Keratinocyte (primary cell): ENCODE measurements around the gene AK1. TPM values are rescaled to one million over a fixed set of nuclear protein-coding genes. Genes with fewer than 3 reads are reported as not detected.

Experiments
- DNase-seq: peaks from one replicate; pipeline ENCODE4 v3.0.0-alpha.2; 2011; ENCODE audit warnings: low read depth, missing footprints, low spot score
- FAIRE-seq: peaks from 2 replicates; lab custom pipeline; 2011; peaks lifted over from hg19 to GRCh38; lab: Jason Lieb, UNC
- H2AFZ ChIP-seq: 2 replicates; pipeline ENCODE4 v1.6.0; 2012; ENCODE audit warnings: low read length, control low read depth, inconsistent platforms; ENCODE audit not compliant: control insufficient read depth
- H3K27ac ChIP-seq: 2 replicates; pipeline ENCODE4 v1.5.1; 2011; ENCODE audit warnings: low read length; ENCODE audit not compliant: control insufficient read depth, insufficient read depth
- H3K27me3 ChIP-seq: 3 replicates; pipeline ENCODE4 v1.6.0; 2011; ENCODE audit warnings: low read length; ENCODE audit not compliant: control insufficient read depth, insufficient read depth; ENCODE audit errors: extremely low read depth
- H3K36me3 ChIP-seq, 2 experiments: 2 replicates in 1 of 2; 3 replicates in 1 of 2; pipeline ENCODE4 v1.5.1; 2011; ENCODE audit warnings: low read length in 2 of 2, mild to moderate bottlenecking in 1 of 2; ENCODE audit not compliant: control insufficient read depth in 2 of 2, insufficient read depth in 2 of 2; ENCODE audit errors: extremely low read depth in 1 of 2
- H3K4me1 ChIP-seq: 3 replicates; pipeline ENCODE4 v1.5.1; 2011; ENCODE audit warnings: low read length; ENCODE audit not compliant: control insufficient read depth, insufficient read depth; ENCODE audit errors: extremely low read depth
- H3K4me2 ChIP-seq: 3 replicates; pipeline ENCODE4 v1.6.0; 2011; ENCODE audit warnings: low read depth, low read length; ENCODE audit not compliant: control insufficient read depth, insufficient read depth; ENCODE audit errors: extremely low read depth
- H3K4me3 ChIP-seq, 3 experiments: fragments of 200-600 bp in 1 of 3; sonication (generic) in 1 of 3; 2 replicates in 2 of 3; 3 replicates in 1 of 3; pipeline ENCODE4 v1.5.1; 2011 to 2016; ENCODE audit warnings: low read length in 3 of 3, mild to moderate bottlenecking in 3 of 3, control low read depth in 2 of 3, inconsistent platforms in 1 of 3, low read depth in 1 of 3, mixed read lengths in 1 of 3, mixed run types in 1 of 3, moderate library complexity in 1 of 3; ENCODE audit not compliant: control insufficient read depth in 2 of 3, insufficient read depth in 2 of 3; ENCODE audit errors: extremely low read depth in 1 of 3
- H3K79me2 ChIP-seq: 2 replicates; pipeline ENCODE4 v1.6.0; 2012; ENCODE audit warnings: low read length; ENCODE audit not compliant: control insufficient read depth, insufficient read depth
- H3K9ac ChIP-seq: 3 replicates; pipeline ENCODE4 v1.6.0; 2011; ENCODE audit warnings: low read length; ENCODE audit not compliant: control insufficient read depth, insufficient read depth; ENCODE audit errors: extremely low read depth
- H3K9me1 ChIP-seq: 3 replicates; pipeline ENCODE4 v1.6.0; 2011; ENCODE audit warnings: low read length; ENCODE audit not compliant: control insufficient read depth, insufficient read depth; ENCODE audit errors: extremely low read depth
- H3K9me3 ChIP-seq: 2 replicates; pipeline ENCODE4 v1.5.1; 2012; ENCODE audit warnings: low read depth, low read length; ENCODE audit not compliant: control insufficient read depth
- H4K20me1 ChIP-seq: 3 replicates; pipeline ENCODE4 v1.6.0; 2011; ENCODE audit warnings: low read length; ENCODE audit not compliant: control insufficient read depth, insufficient read depth; ENCODE audit errors: extremely low read depth
- EZH2 ChIP-seq: IDR thresholded peaks from one replicate; pipeline ENCODE4 v1.6.1; 2012; ENCODE audit warnings: inconsistent platforms, mild to moderate bottlenecking, low read length, moderate library complexity
- dilution Hi-C: fragments of 300-500 bp; cut with MboI; formaldehyde crosslinking; loops from one replicate; pipeline ENCODE4 v1.7.0; 2020; ENCODE audit warnings: low sequenced_read_pairs; ENCODE audit not compliant: extremely low pct_ligation_motif_present
- polyA plus RNA-seq, 5 experiments: library from polyadenylated mRNA; depleted of rRNA in 3 of 5; stranded (reverse) in 3 of 5; stranded (forward) in 1 of 5; unstranded in 1 of 5; fragments of >200 nt; gene quantifications; 1 replicate in 1 of 5; 2 replicates in 3 of 5; 3 replicates in 1 of 5; pipeline versions ENCODE4 v1.2.1 to v1.2.3, GENCODE V29; 2011 to 2012; ENCODE audit warnings: missing spikeins in 2 of 5, low read depth in 1 of 5, low replicate concordance in 1 of 5
- TF ChIP-seq, protein P1 (sequence below), 3 experiments: IDR thresholded peaks in 1 of 3; conservative IDR thresholded peaks in 1 of 3; optimal IDR thresholded peaks in 1 of 3; 2 replicates in 2 of 3; 3 replicates in 1 of 3; pipeline versions ENCODE3 to v1.5.1; 2011; ENCODE audit warnings: low read length in 3 of 3, mild to moderate bottlenecking in 3 of 3, moderate library complexity in 2 of 3, control low read depth in 1 of 3, inconsistent platforms in 1 of 3; ENCODE audit not compliant: insufficient read depth in 2 of 3; ENCODE audit errors: extremely low read depth in 1 of 3

Gene AK1
- polyA plus RNA-seq, 1 donor (not counting 4 experiments of a cell fraction or from before 2014, with no cell fraction given), result 40.2 TPM

GRCh38 chr9:127853312-127854183, 23.9 kb downstream of the AK1 start:
- Histone ChIP-seq H3K79me2 (no peaks in the 10 kb centered on the region), H3K36me3 (no peaks in the 10 kb centered on the region), H3K27me3 (peaks cover 4% of the 10 kb centered on the region), H3K9me3 (peaks cover 10% of the 10 kb centered on the region), H3K9me1 (no peaks in the 10 kb centered on the region), H2AFZ (no peak overlapping the region), H3K4me1 (no peaks in the 10 kb centered on the region), H4K20me1 (no peaks in the 10 kb centered on the region), H3K9ac (no peak overlapping the region), H3K27ac (no peak overlapping the region), H3K4me3 (no peak overlapping the region), H3K4me2 (no peak overlapping the region)
- DNase-seq (no peak), FAIRE-seq (no peak)
- dilution Hi-C loops, result no loop called here
- TF ChIP-seq, protein P1, sequence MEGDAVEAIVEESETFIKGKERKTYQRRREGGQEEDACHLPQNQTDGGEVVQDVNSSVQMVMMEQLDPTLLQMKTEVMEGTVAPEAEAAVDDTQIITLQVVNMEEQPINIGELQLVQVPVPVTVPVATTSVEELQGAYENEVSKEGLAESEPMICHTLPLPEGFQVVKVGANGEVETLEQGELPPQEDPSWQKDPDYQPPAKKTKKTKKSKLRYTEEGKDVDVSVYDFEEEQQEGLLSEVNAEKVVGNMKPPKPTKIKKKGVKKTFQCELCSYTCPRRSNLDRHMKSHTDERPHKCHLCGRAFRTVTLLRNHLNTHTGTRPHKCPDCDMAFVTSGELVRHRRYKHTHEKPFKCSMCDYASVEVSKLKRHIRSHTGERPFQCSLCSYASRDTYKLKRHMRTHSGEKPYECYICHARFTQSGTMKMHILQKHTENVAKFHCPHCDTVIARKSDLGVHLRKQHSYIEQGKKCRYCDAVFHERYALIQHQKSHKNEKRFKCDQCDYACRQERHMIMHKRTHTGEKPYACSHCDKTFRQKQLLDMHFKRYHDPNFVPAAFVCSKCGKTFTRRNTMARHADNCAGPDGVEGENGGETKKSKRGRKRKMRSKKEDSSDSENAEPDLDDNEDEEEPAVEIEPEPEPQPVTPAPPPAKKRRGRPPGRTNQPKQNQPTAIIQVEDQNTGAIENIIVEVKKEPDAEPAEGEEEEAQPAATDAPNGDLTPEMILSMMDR (optimal IDR thresholded peaks at IDR 0.05 in 1 of 3, IDR thresholded peaks at IDR 0.05 in 1 of 3, conservative IDR thresholded peaks at IDR 0.05 in 1 of 3; ENCODE audit: extremely low read depth in 1 of 3, insufficient read depth in 2 of 3, low read length in 3 of 3), result no peak
- no peak for TF ChIP-seq EZH2

DNA sequence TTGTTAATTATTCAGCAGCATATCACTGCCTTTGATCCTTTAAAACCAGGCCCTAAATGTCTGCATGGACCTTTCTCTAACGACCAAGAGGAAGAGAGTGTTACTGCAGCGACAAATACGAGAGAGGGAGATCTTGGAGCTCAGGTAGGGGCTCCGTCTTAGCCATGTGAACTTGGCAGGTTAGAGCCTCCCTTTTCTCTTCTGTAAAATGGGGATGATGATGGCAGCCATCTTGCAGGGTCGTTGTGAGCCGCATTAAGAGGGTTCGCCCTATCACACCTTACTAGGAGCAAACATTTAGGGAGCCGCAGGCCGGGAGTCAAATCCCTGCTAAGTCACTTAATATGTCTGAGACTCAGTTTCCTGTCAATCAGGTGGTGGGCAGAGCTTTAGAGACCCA, 24.6 kb downstream of the AK1 start:
- no peak overlapping the region for H3K27ac ChIP-seq
- no peaks in the 10 kb centered on the region for H3K4me1 ChIP-seq
- H3K4me2 ChIP-seq, result no peak overlapping the region
- H3K36me3 ChIP-seq, result no peaks in the 10 kb centered on the region
- H3K79me2 ChIP-seq, result no peaks in the 10 kb centered on the region
- no peak overlapping the region for H3K4me3 ChIP-seq
- no peak overlapping the region for H3K9ac ChIP-seq
- DNase-seq, result no peak
- TF ChIP-seq EZH2, result no peak
- dilution Hi-C loops, result no loop called here
- peaks cover 10% of the 10 kb centered on the region for H3K9me3 ChIP-seq
- no peak overlapping the region for H2AFZ ChIP-seq
- no peaks in the 10 kb centered on the region for H4K20me1 ChIP-seq
- peaks cover 3% of the 10 kb centered on the region for H3K27me3 ChIP-seq
- FAIRE-seq, result no peak
- no peaks in the 10 kb centered on the region for H3K9me1 ChIP-seq
